ENCODE measurements around the gene OR4M2. TPM values are rescaled to one million over a fixed set of nuclear protein-coding genes. Genes with fewer than 3 reads are reported as not detected.
"Not testable (repeated sequence)": the region's sequence is repeated elsewhere in the genome, so short reads cannot be mapped to it uniquely, and the experiment has no call there.

Gene OR4M2, protein sequence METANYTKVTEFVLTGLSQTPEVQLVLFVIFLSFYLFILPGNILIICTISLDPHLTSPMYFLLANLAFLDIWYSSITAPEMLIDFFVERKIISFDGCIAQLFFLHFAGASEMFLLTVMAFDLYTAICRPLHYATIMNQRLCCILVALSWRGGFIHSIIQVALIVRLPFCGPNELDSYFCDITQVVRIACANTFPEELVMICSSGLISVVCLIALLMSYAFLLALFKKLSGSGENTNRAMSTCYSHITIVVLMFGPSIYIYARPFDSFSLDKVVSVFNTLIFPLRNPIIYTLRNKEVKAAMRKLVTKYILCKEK
- total RNA-seq (2021; ENCODE audit: unreplicated experiment) (not detected), Bru-seq, nascent RNA (not detected), BruChase-seq, experiment 1, labeled RNA remaining after a 6-hour chase (not detected), BruChase-seq, experiment 2, labeled RNA remaining after a 2-hour chase (not detected)
- polyA plus RNA-seq (2012): not detected in 2 replicates
- long read RNA-seq: 0 reads

DNA sequence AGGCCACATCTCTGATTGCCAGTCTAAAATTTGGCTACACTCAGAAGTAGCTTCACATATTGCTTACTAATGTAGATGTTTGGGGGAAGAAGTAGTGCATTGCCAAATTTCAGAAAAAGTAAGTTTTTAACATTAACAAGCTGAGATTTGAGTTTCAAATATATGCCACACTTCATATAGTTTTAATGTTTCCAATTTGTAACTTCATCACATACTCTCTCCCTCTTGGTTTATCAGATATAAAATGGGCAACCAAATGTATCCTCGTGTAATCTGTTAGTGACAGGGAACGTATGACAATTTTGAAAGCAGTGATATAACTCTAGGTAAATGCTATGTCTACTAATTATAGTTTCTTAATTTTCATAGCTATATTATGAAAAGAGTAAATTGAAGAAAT lies at the start of gene OR4M2:
TSS of gene OR4M2 (plus strand) at position 301 of the 400 bp plus-strand sequence. CDS start at position 399, 98 bp downstream.
- ATAC-seq; RAD21 ChIA-PET (ENCODE audit: low non-redundant PET in 1 of 2, low total read pairs in 2 of 2, uncharacterized antibody in 2 of 2, unreplicated experiment in 2 of 2): not testable (repeated sequence)

DNA sequence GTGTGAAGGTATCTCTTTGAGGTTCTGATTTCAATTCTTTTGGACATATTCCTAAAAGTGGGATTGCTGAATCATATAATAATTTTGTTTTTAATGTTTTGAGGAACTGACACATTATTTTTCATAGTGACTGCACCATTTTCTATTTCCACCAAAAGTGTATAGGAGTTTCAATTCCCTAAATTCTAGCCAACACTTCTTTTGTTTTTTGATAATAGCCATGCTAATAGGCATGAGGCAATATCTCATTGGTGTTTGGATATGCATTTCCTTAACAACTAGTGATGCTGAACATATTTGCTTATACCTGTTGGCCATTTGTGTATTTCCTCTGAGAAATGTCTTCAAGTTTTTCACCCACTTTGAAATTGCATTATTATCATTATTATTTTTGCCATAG lies 11.1 kb upstream of the OR4M2 start:
- RAD21 ChIA-PET (ENCODE audit: low non-redundant PET in 1 of 2, low total read pairs in 2 of 2, uncharacterized antibody in 2 of 2, unreplicated experiment in 2 of 2); H3K9me2 ChIP-seq (ENCODE audit: insufficient read depth); intact Hi-C loops (cut with micrococcal nuclease); H2AFZ ChIP-seq (ENCODE audit: low read depth, low read length, poor library complexity, severe bottlenecking); DNase-seq (ENCODE audit: low read depth, low spot score); ATAC-seq; BruUV-seq (replicated peaks); H3K27me3 ChIP-seq (ENCODE audit: insufficient read depth, low read length); H3K4me2 ChIP-seq (ENCODE audit: low read length); H3K9ac ChIP-seq (ENCODE audit: low read length); H3K4me3 ChIP-seq (replicated peaks in 1 of 2; ENCODE audit: low read depth in 1 of 2, low read length in 2 of 2); POLR2A ChIA-PET; H3K4me1 ChIP-seq (ENCODE audit: control insufficient read depth in 1 of 2, insufficient read depth in 2 of 2, low read length in 2 of 2); CTCF ChIA-PET; H3K36me3 ChIP-seq (ENCODE audit: control insufficient read depth in 1 of 2, insufficient read depth in 2 of 2, low read length in 2 of 2); H3K79me2 ChIP-seq (ENCODE audit: insufficient read depth, low read length); H4K20me1 ChIP-seq (ENCODE audit: insufficient read depth); H3K27ac ChIP-seq (ENCODE audit: low read depth, low read length); H3K9me3 ChIP-seq (ENCODE audit: control insufficient read depth in 1 of 2, insufficient read depth in 1 of 2, low read depth in 1 of 2, low read length in 2 of 2): not testable (repeated sequence)

More for the DNA sequence above, at the start of gene OR4M2:
- H3K36me3 ChIP-seq (ENCODE audit: control insufficient read depth in 1 of 2, insufficient read depth in 2 of 2, low read length in 2 of 2); CTCF ChIA-PET; H3K9me2 ChIP-seq (ENCODE audit: insufficient read depth); H3K4me1 ChIP-seq (ENCODE audit: control insufficient read depth in 1 of 2, insufficient read depth in 2 of 2, low read length in 2 of 2); BruUV-seq (replicated peaks); H3K9ac ChIP-seq (ENCODE audit: low read length); intact Hi-C loops (cut with micrococcal nuclease); H4K20me1 ChIP-seq (ENCODE audit: insufficient read depth); H3K79me2 ChIP-seq (ENCODE audit: insufficient read depth, low read length); H2AFZ ChIP-seq (ENCODE audit: low read depth, low read length, poor library complexity, severe bottlenecking); H3K27me3 ChIP-seq (ENCODE audit: insufficient read depth, low read length); H3K27ac ChIP-seq (ENCODE audit: low read depth, low read length); DNase-seq (ENCODE audit: low read depth, low spot score); POLR2A ChIA-PET; H3K4me2 ChIP-seq (ENCODE audit: low read length); H3K9me3 ChIP-seq (ENCODE audit: control insufficient read depth in 1 of 2, insufficient read depth in 1 of 2, low read depth in 1 of 2, low read length in 2 of 2); H3K4me3 ChIP-seq (replicated peaks in 1 of 2; ENCODE audit: low read depth in 1 of 2, low read length in 2 of 2): not testable (repeated sequence)

DNA sequence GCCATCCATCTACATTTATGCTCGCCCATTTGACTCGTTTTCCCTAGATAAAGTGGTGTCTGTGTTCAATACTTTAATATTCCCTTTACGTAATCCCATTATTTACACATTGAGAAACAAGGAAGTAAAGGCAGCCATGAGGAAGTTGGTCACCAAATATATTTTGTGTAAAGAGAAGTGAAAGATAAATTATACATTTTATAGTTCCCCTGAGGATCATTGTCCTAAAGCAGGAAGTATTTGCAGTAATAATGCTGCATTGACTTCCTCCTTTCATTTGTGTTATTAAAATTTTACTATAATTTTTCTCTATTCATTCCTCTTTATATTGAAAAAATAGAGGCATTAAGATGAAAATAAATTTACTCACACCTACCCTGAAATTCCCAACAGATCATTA lies 1.1 kb downstream of the OR4M2 start:
- H2AFZ ChIP-seq (ENCODE audit: low read depth, low read length, poor library complexity, severe bottlenecking): not testable (repeated sequence)

DNA sequence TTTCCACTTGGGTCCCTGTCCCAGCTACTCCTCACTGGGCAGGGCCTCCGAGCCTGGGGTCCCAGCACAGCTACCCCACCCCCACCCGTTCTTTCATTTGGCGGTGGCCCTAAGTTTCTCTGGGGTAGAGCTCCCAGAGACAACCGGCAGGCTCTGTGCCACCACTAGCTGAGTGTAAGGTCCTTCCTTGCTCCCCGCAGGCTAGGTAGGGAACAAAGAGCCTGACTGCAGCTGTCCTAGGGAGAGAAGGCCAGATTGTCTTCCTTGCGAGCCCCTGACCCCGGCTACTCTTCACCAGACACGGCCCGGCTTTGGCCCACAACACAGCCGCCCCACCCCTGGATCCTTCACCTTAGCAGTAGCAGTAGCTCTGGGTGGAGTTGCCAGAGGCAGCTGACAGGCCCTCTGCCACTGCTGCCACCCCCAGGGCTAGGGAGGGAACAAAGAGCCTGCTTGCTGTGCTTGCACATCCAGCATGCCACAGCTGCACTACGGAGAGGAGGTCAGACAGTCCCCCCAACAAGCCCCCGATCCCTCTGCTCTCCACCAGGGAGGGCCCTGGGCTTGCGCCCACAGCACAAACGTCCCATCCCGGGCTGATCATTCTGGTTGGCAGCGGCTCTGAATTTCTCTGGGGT lies 18.4 kb downstream of the OR4M2 start:
- H3K9me3 ChIP-seq (ENCODE audit: control insufficient read depth in 1 of 2, insufficient read depth in 1 of 2, low read depth in 1 of 2, low read length in 2 of 2); H3K4me2 ChIP-seq (ENCODE audit: low read length); RAD21 ChIA-PET (ENCODE audit: low non-redundant PET in 1 of 2, low total read pairs in 2 of 2, uncharacterized antibody in 2 of 2, unreplicated experiment in 2 of 2); DNase-seq (ENCODE audit: low read depth, low spot score); intact Hi-C loops (cut with micrococcal nuclease); CTCF ChIA-PET; ATAC-seq; H3K9me2 ChIP-seq (ENCODE audit: insufficient read depth); POLR2A ChIA-PET; H3K79me2 ChIP-seq (ENCODE audit: insufficient read depth, low read length); H3K27ac ChIP-seq (ENCODE audit: low read depth, low read length); H3K9ac ChIP-seq (ENCODE audit: low read length); BruUV-seq (replicated peaks); H3K27me3 ChIP-seq (ENCODE audit: insufficient read depth, low read length); H4K20me1 ChIP-seq (ENCODE audit: insufficient read depth); H3K4me1 ChIP-seq (ENCODE audit: control insufficient read depth in 1 of 2, insufficient read depth in 2 of 2, low read length in 2 of 2); H2AFZ ChIP-seq (ENCODE audit: low read depth, low read length, poor library complexity, severe bottlenecking); H3K36me3 ChIP-seq (ENCODE audit: control insufficient read depth in 1 of 2, insufficient read depth in 2 of 2, low read length in 2 of 2); H3K4me3 ChIP-seq (replicated peaks in 1 of 2; ENCODE audit: low read depth in 1 of 2, low read length in 2 of 2): not testable (repeated sequence)

More for the DNA sequence above, 1.1 kb downstream of the OR4M2 start:
- H3K79me2 ChIP-seq (ENCODE audit: insufficient read depth, low read length); H3K27me3 ChIP-seq (ENCODE audit: insufficient read depth, low read length); BruUV-seq (replicated peaks); DNase-seq (ENCODE audit: low read depth, low spot score); H3K27ac ChIP-seq (ENCODE audit: low read depth, low read length); RAD21 ChIA-PET (ENCODE audit: low non-redundant PET in 1 of 2, low total read pairs in 2 of 2, uncharacterized antibody in 2 of 2, unreplicated experiment in 2 of 2); H3K9ac ChIP-seq (ENCODE audit: low read length); H3K9me3 ChIP-seq (ENCODE audit: control insufficient read depth in 1 of 2, insufficient read depth in 1 of 2, low read depth in 1 of 2, low read length in 2 of 2); POLR2A ChIA-PET; H3K36me3 ChIP-seq (ENCODE audit: control insufficient read depth in 1 of 2, insufficient read depth in 2 of 2, low read length in 2 of 2); H3K9me2 ChIP-seq (ENCODE audit: insufficient read depth); intact Hi-C loops (cut with micrococcal nuclease); CTCF ChIA-PET; ATAC-seq; H4K20me1 ChIP-seq (ENCODE audit: insufficient read depth); H3K4me3 ChIP-seq (replicated peaks in 1 of 2; ENCODE audit: low read depth in 1 of 2, low read length in 2 of 2); H3K4me2 ChIP-seq (ENCODE audit: low read length); H3K4me1 ChIP-seq (ENCODE audit: control insufficient read depth in 1 of 2, insufficient read depth in 2 of 2, low read length in 2 of 2): not testable (repeated sequence)
